ENCODE data around the gene ZNF280B. TPM values are rescaled to one million over a fixed set of nuclear protein-coding genes. Genes with fewer than 3 reads are reported as not detected.

ZNF280B gene
- polyA plus RNA-seq, 1 of the 3 experiments (the other 2 are of a cell fraction), result 0.82 TPM

DNA sequence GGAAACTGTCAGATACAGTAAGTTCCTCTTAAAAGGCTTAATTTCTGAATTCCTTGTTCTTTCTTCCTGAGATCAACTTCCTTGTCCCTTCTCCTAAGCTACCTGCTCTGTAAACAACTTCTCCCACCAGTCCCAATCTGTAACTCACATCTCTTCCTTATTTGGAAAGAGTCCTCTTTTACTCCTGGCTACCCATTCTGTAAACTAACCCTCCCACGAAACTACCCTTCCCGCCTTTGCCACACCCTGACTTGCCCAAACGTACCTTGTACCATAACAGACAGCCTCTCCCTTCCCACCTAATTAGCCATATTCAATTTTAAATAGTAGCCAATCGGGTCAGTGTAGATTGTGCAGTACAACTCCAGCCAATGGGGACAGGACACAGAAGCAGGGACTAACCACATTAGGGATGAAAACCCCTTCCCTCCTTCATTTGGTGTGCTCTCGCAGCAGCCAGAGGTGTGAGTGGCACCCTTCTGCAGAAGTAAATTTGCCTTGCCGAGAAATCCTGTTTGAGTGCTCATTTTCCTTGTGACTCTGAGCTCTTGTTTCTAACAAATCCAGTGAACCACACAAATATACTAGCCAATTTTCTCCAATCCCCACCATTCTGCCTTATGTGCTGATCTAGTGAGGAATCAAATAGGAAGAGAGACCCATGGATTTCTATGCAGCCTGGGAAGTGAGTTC, 49.5 kb downstream of the ZNF280B start:
- no peak overlapping the region for H3K9ac ChIP-seq
- ChIA-PET POLR2A (no interaction called here), CTCF (interaction anchor here (0.8 to 1.6 kb wide), 6 partner anchors 36 to 311 kb away, joined by 3 to 4 read pairs (median 3); no protein-coding TSS in a partner anchor)
- no peak overlapping the region for H2AFZ ChIP-seq (ENCODE audit: low read depth)
- no peak for DNase-seq
- no peak for TF ChIP-seq RFX5 (IDR thresholded peaks at IDR 0.05; ENCODE audit: low read length)
- TF ChIP-seq ELF1 (IDR thresholded peaks at IDR 0.05), result no peak
- TF ChIP-seq, protein P1, sequence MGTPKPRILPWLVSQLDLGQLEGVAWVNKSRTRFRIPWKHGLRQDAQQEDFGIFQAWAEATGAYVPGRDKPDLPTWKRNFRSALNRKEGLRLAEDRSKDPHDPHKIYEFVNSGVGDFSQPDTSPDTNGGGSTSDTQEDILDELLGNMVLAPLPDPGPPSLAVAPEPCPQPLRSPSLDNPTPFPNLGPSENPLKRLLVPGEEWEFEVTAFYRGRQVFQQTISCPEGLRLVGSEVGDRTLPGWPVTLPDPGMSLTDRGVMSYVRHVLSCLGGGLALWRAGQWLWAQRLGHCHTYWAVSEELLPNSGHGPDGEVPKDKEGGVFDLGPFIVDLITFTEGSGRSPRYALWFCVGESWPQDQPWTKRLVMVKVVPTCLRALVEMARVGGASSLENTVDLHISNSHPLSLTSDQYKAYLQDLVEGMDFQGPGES (IDR thresholded peaks at IDR 0.05; ENCODE audit: low read depth, low read length), result no peak
- no peaks in the 10 kb centered on the region for H3F3A ChIP-seq (replicated peaks; ENCODE audit: insufficient read depth)
- no peaks in the 10 kb centered on the region for H3K36me3 ChIP-seq (replicated peaks in 1 of 2; ENCODE audit: control insufficient read depth in 1 of 2, insufficient read depth in 2 of 2, low read length in 1 of 2)
- no peaks in the 10 kb centered on the region for H3K79me2 ChIP-seq (ENCODE audit: insufficient read depth)
- H3K9me3 ChIP-seq, result no peaks in the 10 kb centered on the region
- no peak overlapping the region for H3K27ac ChIP-seq (ENCODE audit: low read depth in 2 of 2, low read length in 1 of 2)
- no peaks in the 10 kb centered on the region for H4K20me1 ChIP-seq (ENCODE audit: insufficient read depth)
- H3K4me3 ChIP-seq (ENCODE audit: low read depth in 2 of 2, low read length in 1 of 2), result no peak overlapping the region
- no peaks in the 10 kb centered on the region for H3K9me2 ChIP-seq
- no peak overlapping the region for H3K4me2 ChIP-seq
- 10% methylated on average over 6 of the region's 6 CpGs for WGBS (ENCODE audit: low lambda C conversion rate)
- no peaks in the 10 kb centered on the region; the same call in 1 of the 2 replicates for H3K27me3 ChIP-seq (ENCODE audit: insufficient read depth)
- H3K4me1 ChIP-seq (ENCODE audit: control insufficient read depth in 1 of 2, insufficient read depth in 2 of 2, low read depth in 1 of 2, low read length in 1 of 2), result peaks cover 0 to 2% of the 10 kb centered on the region in 2 experiments; a peak in 1 of 4 replicates

DNA sequence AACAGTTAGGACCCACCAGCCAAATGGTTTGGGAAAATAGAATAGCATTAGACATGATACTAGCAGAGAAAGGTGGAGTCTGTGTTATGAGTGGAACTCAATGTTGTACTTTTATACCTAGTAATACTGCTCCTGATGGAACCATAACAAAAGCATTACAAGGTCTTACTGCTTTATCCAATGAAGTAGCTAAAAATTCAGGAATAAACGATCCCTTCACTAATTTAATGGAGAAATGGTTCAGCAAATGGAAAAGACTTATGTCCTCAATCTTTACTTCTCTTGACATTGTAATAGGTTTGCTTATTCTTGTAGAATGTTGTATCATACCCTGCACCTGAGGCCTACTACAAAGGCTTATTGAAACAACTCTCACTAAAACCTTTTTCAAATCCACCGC, 50.2 kb downstream of the ZNF280B start:
- Histone ChIP-seq H3K27me3 (ENCODE audit: insufficient read depth) (peaks cover 3% of the 10 kb centered on the region; the same call in 1 of the 2 replicates), H4K20me1 (ENCODE audit: insufficient read depth) (no peaks in the 10 kb centered on the region), H3K9ac (no peak overlapping the region), H3K4me2 (no peak overlapping the region), H3K9me3 (no peaks in the 10 kb centered on the region), H3K9me2 (no peaks in the 10 kb centered on the region), H3K36me3 (replicated peaks in 1 of 2; ENCODE audit: control insufficient read depth in 1 of 2, insufficient read depth in 2 of 2, low read length in 1 of 2) (no peaks in the 10 kb centered on the region), H3F3A (replicated peaks; ENCODE audit: insufficient read depth) (no peaks in the 10 kb centered on the region), H3K79me2 (ENCODE audit: insufficient read depth) (no peaks in the 10 kb centered on the region), H3K4me1 (ENCODE audit: control insufficient read depth in 1 of 2, insufficient read depth in 2 of 2, low read depth in 1 of 2, low read length in 1 of 2) (no peaks in the 10 kb centered on the region), H3K27ac (ENCODE audit: low read depth in 2 of 2, low read length in 1 of 2) (no peak overlapping the region), H2AFZ (ENCODE audit: low read depth) (no peak overlapping the region), H3K4me3 (ENCODE audit: low read depth in 2 of 2, low read length in 1 of 2) (no peak overlapping the region)
- ChIA-PET CTCF (interaction anchor here (1.2 kb wide), 1 partner anchor 36 kb away, joined by 4 read pairs; no protein-coding TSS in a partner anchor), POLR2A (no interaction called here)
- 3% methylated on average over 2 of the region's 2 CpGs for WGBS (ENCODE audit: low lambda C conversion rate)
- no peak for DNase-seq
- TF ChIP-seq, protein P2, sequence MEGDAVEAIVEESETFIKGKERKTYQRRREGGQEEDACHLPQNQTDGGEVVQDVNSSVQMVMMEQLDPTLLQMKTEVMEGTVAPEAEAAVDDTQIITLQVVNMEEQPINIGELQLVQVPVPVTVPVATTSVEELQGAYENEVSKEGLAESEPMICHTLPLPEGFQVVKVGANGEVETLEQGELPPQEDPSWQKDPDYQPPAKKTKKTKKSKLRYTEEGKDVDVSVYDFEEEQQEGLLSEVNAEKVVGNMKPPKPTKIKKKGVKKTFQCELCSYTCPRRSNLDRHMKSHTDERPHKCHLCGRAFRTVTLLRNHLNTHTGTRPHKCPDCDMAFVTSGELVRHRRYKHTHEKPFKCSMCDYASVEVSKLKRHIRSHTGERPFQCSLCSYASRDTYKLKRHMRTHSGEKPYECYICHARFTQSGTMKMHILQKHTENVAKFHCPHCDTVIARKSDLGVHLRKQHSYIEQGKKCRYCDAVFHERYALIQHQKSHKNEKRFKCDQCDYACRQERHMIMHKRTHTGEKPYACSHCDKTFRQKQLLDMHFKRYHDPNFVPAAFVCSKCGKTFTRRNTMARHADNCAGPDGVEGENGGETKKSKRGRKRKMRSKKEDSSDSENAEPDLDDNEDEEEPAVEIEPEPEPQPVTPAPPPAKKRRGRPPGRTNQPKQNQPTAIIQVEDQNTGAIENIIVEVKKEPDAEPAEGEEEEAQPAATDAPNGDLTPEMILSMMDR (IDR thresholded peaks at IDR 0.05), result no peak
- TF ChIP-seq JUND (IDR thresholded peaks at IDR 0.05) (no peak), NRF1 (IDR thresholded peaks at IDR 0.05; ENCODE audit: low read depth, low read length) (no peak), RFX5 (IDR thresholded peaks at IDR 0.05; ENCODE audit: low read length) (no peak), RAD21 (IDR thresholded peaks at IDR 0.05; ENCODE audit: low read length) (no peak), RCOR1 (IDR thresholded peaks at IDR 0.05; ENCODE audit: low read length) (no peak), RXRA (IDR thresholded peaks at IDR 0.05; ENCODE audit: borderline replicate concordance, low read depth) (no peak), GATA2 (CRISPR knock-in tag; IDR thresholded peaks at IDR 0.05) (no peak), GABPA (IDR thresholded peaks at IDR 0.05; ENCODE audit: low read depth) (no peak), FOXJ3 (CRISPR knock-in tag; IDR thresholded peaks at IDR 0.05) (no peak)
- TF ChIP-seq, protein P3, sequence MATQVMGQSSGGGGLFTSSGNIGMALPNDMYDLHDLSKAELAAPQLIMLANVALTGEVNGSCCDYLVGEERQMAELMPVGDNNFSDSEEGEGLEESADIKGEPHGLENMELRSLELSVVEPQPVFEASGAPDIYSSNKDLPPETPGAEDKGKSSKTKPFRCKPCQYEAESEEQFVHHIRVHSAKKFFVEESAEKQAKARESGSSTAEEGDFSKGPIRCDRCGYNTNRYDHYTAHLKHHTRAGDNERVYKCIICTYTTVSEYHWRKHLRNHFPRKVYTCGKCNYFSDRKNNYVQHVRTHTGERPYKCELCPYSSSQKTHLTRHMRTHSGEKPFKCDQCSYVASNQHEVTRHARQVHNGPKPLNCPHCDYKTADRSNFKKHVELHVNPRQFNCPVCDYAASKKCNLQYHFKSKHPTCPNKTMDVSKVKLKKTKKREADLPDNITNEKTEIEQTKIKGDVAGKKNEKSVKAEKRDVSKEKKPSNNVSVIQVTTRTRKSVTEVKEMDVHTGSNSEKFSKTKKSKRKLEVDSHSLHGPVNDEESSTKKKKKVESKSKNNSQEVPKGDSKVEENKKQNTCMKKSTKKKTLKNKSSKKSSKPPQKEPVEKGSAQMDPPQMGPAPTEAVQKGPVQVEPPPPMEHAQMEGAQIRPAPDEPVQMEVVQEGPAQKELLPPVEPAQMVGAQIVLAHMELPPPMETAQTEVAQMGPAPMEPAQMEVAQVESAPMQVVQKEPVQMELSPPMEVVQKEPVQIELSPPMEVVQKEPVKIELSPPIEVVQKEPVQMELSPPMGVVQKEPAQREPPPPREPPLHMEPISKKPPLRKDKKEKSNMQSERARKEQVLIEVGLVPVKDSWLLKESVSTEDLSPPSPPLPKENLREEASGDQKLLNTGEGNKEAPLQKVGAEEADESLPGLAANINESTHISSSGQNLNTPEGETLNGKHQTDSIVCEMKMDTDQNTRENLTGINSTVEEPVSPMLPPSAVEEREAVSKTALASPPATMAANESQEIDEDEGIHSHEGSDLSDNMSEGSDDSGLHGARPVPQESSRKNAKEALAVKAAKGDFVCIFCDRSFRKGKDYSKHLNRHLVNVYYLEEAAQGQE (IDR thresholded peaks at IDR 0.05; ENCODE audit: low read depth, low read length), result no peak
- TF ChIP-seq, protein P4, sequence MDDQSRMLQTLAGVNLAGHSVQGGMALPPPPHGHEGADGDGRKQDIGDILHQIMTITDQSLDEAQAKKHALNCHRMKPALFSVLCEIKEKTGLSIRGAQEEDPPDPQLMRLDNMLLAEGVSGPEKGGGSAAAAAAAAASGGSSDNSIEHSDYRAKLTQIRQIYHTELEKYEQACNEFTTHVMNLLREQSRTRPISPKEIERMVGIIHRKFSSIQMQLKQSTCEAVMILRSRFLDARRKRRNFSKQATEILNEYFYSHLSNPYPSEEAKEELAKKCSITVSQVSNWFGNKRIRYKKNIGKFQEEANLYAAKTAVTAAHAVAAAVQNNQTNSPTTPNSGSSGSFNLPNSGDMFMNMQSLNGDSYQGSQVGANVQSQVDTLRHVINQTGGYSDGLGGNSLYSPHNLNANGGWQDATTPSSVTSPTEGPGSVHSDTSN (IDR thresholded peaks at IDR 0.05), result no peak
- TF ChIP-seq, protein P5, sequence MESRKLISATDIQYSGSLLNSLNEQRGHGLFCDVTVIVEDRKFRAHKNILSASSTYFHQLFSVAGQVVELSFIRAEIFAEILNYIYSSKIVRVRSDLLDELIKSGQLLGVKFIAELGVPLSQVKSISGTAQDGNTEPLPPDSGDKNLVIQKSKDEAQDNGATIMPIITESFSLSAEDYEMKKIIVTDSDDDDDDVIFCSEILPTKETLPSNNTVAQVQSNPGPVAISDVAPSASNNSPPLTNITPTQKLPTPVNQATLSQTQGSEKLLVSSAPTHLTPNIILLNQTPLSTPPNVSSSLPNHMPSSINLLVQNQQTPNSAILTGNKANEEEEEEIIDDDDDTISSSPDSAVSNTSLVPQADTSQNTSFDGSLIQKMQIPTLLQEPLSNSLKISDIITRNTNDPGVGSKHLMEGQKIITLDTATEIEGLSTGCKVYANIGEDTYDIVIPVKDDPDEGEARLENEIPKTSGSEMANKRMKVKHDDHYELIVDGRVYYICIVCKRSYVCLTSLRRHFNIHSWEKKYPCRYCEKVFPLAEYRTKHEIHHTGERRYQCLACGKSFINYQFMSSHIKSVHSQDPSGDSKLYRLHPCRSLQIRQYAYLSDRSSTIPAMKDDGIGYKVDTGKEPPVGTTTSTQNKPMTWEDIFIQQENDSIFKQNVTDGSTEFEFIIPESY (IDR thresholded peaks at IDR 0.05; ENCODE audit: borderline replicate concordance, low read depth), result no peak

Measured in SK-N-SH (cell line).